Right lobe of liver (tissue), 6 donors: ENCODE results near the gene KLHL8. TPM values are rescaled to one million over a fixed set of nuclear protein-coding genes. Genes with fewer than 3 reads are reported as not detected.

Source experiments
- ATAC-seq, 4 donors: fragments of 200-7000 bp; cut with Tn5 transposase; one replicate each; pipeline ENCODE4 v1.9.1; 2020; ENCODE audit warnings: mild to moderate bottlenecking in 4 of 4, moderate library complexity in 4 of 4
- DNase-seq, 3 donors: peaks; one replicate each; pipeline ENCODE4 v3.0.0-alpha.2; 2020
- H3K27ac ChIP-seq, 3 donors: fragments of 200-600 bp; one replicate each; pipeline ENCODE4 v1.8.0; 2022
- H3K27me3 ChIP-seq, 2 donors: fragments of 200-600 bp; one replicate each; pipeline ENCODE4 v1.8.0; 2022
- H3K36me3 ChIP-seq, 4 donors: fragments of 200-600 bp; sonication (generic) in 1 of 4; one replicate each; pipeline versions ENCODE4 v1.5.1 to v1.8.0; 2017 to 2022; ENCODE audit warnings: control low read depth in 1 of 4
- H3K4me1 ChIP-seq, 4 donors: fragments of 200-600 bp; sonication (generic) in 1 of 4; one replicate each; pipeline versions ENCODE4 v1.5.1 to v1.8.0; 2017 to 2022; ENCODE audit warnings: control low read depth in 1 of 4
- H3K4me3 ChIP-seq, 3 donors: fragments of 200-600 bp; one replicate each; pipeline ENCODE4 v1.8.0; 2022
- H3K9me3 ChIP-seq, 4 donors: fragments of 200-600 bp; sonication (generic) in 1 of 4; one replicate each; pipeline versions ENCODE4 v1.5.1 to v1.8.0; 2017 to 2022; ENCODE audit warnings: control low read depth in 1 of 4
- POLR2A ChIP-seq: fragments of 450-650 bp; IDR thresholded peaks from one replicate; pipeline ENCODE4 v1.6.1; 2017; ENCODE audit warnings: antibody characterized with exemption, mild to moderate bottlenecking
- WGBS: methylation state at CpG from one replicate; pipeline ENCODE4 v1.1.6; 2018; ENCODE audit warnings: low coverage, low lambda C conversion rate; ENCODE audit not compliant: insufficient coverage; ENCODE audit errors: missing lambda C conversion rate; 5-methylcytosine and 5-hydroxymethylcytosine counted together
- intact Hi-C, 2 donors: fragments of 100-400 bp; cut with DNase I; formaldehyde crosslinking; loops; one replicate each; pipeline versions ENCODE4 v1.11.2 to v1.14.1; 2022
- total RNA-seq, 6 experiments: library from RNA; depleted of rRNA in 2 of 6; stranded (reverse); fragments of >200 nt in 2 of 6; fragmentation: NEBNext Ultra II Directional in 3 of 6; extraction: Animal tissue kit (Norgen Biotek cat#: 25700) in 3 of 6; gene quantifications; one replicate each; pipeline versions ENCODE4 v1.1.0 to v1.2.4, GENCODE V29; 2016 to 2023
- TF ChIP-seq, protein P1 (sequence below), 4 donors: fragments of 200-600 bp in 3 of 4; fragments of 450-650 bp in 1 of 4; IDR thresholded peaks; one replicate each; pipeline versions ENCODE4 v1.5.1 to v1.8.0; 2016 to 2022; ENCODE audit warnings: antibody characterized with exemption in 4 of 4, mild to moderate bottlenecking in 2 of 4
- donor health status: DM: no; HTN: yes; CAD: no.
- donor health status: DM: no; HTN: no; CAD: no.
- donor health status: DM: no; HTN: no; CAD: no.
- donor health status: DM: no; HTN: yes; CAD: no.
- donor health status: DM: no; HTN: yes; CAD: no.

KLHL8 gene
- total RNA-seq, 6 experiments from 2014 or later = 5.5 to 9.6 (median 7.2) TPM

DNA sequence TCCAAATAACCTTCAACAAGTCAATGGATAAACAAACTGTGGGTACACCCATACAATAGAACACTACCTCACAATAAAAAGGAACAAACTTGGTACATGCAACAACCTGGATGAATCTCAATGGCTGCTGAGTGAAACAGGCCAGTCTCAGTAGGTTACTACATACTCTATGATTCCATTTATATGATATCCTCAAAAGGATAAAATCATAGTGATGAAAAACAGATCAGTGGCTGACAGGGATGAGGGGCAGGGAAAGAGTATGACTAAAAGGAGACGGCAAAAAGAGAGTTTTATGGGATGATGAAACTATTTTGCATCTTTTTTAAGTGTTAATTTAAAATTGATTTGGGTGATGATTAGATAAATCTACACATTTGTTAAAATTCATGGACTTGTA lies 15.9 kb downstream of the KLHL8 start:
- intact Hi-C loops = no loop called here
- Histone ChIP-seq H3K4me3 (no peak overlapping the region), H3K27ac (no peak overlapping the region), H3K27me3 (no peaks in the 10 kb centered on the region), H3K9me3 (no peaks in the 10 kb centered on the region), H3K36me3 (no peaks in the 10 kb centered on the region), H3K4me1 (no peaks in the 10 kb centered on the region)
- 75% methylated on average over 1 of the region's 1 CpG for WGBS
- no peak for DNase-seq
- TF ChIP-seq, protein P1, sequence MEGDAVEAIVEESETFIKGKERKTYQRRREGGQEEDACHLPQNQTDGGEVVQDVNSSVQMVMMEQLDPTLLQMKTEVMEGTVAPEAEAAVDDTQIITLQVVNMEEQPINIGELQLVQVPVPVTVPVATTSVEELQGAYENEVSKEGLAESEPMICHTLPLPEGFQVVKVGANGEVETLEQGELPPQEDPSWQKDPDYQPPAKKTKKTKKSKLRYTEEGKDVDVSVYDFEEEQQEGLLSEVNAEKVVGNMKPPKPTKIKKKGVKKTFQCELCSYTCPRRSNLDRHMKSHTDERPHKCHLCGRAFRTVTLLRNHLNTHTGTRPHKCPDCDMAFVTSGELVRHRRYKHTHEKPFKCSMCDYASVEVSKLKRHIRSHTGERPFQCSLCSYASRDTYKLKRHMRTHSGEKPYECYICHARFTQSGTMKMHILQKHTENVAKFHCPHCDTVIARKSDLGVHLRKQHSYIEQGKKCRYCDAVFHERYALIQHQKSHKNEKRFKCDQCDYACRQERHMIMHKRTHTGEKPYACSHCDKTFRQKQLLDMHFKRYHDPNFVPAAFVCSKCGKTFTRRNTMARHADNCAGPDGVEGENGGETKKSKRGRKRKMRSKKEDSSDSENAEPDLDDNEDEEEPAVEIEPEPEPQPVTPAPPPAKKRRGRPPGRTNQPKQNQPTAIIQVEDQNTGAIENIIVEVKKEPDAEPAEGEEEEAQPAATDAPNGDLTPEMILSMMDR (IDR thresholded peaks at IDR 0.05) = no peak
- TF ChIP-seq POLR2A = no peak
- ATAC-seq = no peak

DNA sequence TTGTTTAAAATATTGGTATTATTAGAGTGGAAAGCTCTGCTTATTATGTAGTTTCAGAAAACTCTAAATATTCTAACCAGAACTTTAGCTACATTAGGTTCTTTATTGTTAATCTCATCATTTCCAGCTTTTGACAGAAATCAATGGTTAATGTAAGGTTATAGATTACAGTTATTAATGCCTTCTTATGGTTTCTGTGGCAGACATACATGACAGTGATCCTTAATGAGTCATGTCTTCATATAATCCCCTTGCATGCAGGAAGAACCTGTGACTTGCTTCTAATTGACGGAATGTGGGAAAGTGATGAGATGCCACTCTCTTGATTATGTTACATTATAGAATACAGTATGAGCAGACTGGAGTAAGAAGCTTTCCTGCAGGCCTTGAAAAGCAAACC lies 23.5 kb downstream of the KLHL8 start:
- intact Hi-C loops = no loop called here
- H3K27me3 ChIP-seq = no peaks in the 10 kb centered on the region
- no peaks in the 10 kb centered on the region for H3K36me3 ChIP-seq
- DNase-seq (no peak), ATAC-seq (no peak)
- TF ChIP-seq, protein P1 (IDR thresholded peaks at IDR 0.05) = no peak
- no peak for TF ChIP-seq POLR2A
- no peak overlapping the region for H3K27ac ChIP-seq
- H3K9me3 ChIP-seq = no peaks in the 10 kb centered on the region
- H3K4me1 ChIP-seq = no peaks in the 10 kb centered on the region
- WGBS = 78% methylated on average over 1 of the region's 1 CpG
- H3K4me3 ChIP-seq = no peak overlapping the region

DNA sequence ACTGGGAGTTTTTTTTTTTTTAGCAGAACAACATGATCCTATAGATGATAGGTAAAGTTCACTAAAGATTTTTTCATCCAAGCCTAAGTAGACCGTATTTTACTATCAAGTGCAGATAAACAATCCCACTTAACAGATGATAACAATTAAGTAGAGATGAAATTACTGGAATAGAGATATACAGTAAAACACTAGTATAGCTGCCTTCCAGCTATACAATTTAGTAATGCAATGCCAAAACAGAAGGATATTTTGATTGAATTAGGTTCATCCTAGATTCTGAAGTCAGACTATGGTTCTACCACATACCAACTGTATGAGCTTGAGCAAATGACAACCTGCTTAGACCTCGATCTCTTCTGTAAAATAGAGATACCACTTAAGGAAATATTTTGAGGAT lies 24.3 kb downstream of the KLHL8 start:
- H3K4me1 ChIP-seq = no peaks in the 10 kb centered on the region
- DNase-seq = no peak
- no peak for TF ChIP-seq POLR2A
- TF ChIP-seq, protein P1 (IDR thresholded peaks at IDR 0.05) = no peak
- H3K9me3 ChIP-seq = no peaks in the 10 kb centered on the region
- H3K4me3 ChIP-seq = no peak overlapping the region
- H3K27me3 ChIP-seq = no peaks in the 10 kb centered on the region
- ATAC-seq = no peak
- H3K36me3 ChIP-seq = no peaks in the 10 kb centered on the region
- no peak overlapping the region for H3K27ac ChIP-seq
- intact Hi-C loops = no loop called here
- 85% methylated on average over 2 of the region's 2 CpGs for WGBS

DNA sequence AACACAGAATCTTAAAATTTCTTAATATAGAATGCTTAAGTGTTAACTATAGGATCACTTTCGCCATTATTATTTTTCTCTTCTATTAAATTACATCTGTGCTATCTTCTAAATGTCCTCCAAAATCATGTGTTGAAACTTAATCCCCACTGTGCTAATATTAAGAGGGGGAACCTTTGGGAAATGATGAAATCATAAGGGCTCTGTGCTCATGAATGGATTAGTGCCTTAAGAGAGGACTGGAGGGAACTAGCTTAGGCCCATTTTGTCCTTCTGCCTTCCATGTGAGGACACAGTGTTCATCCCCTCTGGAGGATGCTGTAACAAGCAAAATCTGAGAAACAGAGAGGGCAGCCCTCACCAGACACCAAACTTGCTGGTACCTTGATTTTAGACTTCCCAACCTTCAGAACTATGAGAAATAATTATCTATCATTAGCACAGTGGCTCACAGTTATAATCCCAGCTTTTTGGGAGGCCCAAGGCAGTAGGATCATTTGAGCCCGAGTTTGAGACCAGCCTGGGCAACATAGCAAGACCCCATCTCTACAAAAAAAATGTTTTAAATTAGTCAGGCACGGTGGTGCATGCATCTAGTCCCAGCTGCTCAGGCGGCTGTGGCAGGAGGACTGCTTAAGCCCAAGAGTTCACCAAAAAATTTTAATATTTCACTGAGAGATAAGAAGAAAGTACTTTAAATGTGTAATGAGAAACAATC lies 26.3 kb downstream of the KLHL8 start:
- 100% methylated on average over 3 of the region's 4 CpGs for WGBS

More for the DNA sequence above, 26.3 kb downstream of the KLHL8 start:
- H3K4me1 ChIP-seq = no peaks in the 10 kb centered on the region
- no peak overlapping the region for H3K4me3 ChIP-seq
- H3K36me3 ChIP-seq = no peaks in the 10 kb centered on the region
- no peaks in the 10 kb centered on the region for H3K27me3 ChIP-seq
- ATAC-seq (no peak), DNase-seq (no peak)
- intact Hi-C loops = no loop called here
- TF ChIP-seq POLR2A = no peak
- TF ChIP-seq, protein P1 (IDR thresholded peaks at IDR 0.05) = no peak
- no peak overlapping the region for H3K27ac ChIP-seq
- H3K9me3 ChIP-seq = no peaks in the 10 kb centered on the region
